ENCODE data around the gene SOS2.

DNA sequence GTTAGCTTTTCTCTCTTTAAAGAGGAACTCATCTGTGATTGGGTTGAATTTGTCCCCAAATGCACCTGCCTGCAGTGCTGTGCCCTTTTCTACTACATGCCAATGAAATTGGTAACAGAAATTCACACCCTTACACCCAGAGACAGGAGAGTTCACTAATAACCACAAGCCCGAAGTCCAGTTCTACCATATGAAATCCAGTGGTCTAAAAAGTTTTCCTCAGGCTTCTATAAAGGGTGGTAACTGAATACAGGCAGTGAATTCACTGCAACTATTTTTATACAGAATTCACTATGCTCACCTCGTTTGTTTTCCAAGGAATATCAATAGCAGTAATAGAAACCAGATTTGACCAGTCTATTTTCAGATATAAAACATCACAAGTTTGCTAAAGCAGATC, 31.5 kb upstream of the SOS2 start:
- TF ChIP-seq, protein P1, sequence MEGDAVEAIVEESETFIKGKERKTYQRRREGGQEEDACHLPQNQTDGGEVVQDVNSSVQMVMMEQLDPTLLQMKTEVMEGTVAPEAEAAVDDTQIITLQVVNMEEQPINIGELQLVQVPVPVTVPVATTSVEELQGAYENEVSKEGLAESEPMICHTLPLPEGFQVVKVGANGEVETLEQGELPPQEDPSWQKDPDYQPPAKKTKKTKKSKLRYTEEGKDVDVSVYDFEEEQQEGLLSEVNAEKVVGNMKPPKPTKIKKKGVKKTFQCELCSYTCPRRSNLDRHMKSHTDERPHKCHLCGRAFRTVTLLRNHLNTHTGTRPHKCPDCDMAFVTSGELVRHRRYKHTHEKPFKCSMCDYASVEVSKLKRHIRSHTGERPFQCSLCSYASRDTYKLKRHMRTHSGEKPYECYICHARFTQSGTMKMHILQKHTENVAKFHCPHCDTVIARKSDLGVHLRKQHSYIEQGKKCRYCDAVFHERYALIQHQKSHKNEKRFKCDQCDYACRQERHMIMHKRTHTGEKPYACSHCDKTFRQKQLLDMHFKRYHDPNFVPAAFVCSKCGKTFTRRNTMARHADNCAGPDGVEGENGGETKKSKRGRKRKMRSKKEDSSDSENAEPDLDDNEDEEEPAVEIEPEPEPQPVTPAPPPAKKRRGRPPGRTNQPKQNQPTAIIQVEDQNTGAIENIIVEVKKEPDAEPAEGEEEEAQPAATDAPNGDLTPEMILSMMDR (IDR thresholded peaks at IDR 0.05; ENCODE audit: low read depth, low read length, poor library complexity, severe bottlenecking) = no peak
- no peak for TF ChIP-seq EZH2phosphoT487 (IDR thresholded peaks at IDR 0.05; ENCODE audit: borderline replicate concordance, low read length)
